ENCODE data around the gene GRIP2. TPM values are rescaled to one million over a fixed set of nuclear protein-coding genes. Genes with fewer than 3 reads are reported as not detected.

Gene GRIP2
- not detected in 2 replicates for polyA plus RNA-seq (2011; rRNA removed)
- 0.09 TPM in 1 of 2 replicates, not detected in the other for polyA minus RNA-seq (2011; rRNA and poly(A)+ RNA removed)

- peaks cover 28% of the 10 kb centered on the region for H3K27me3 ChIP-seq (ENCODE audit: control insufficient read depth, insufficient read depth, low read length)
- no peak for DNase-seq (ENCODE audit: low read depth, low spot score)
- no peak within 1 kb of the TSS for H3K4me3 ChIP-seq (ENCODE audit: low read depth, low read length)
- ChIA-PET CTCF (interaction anchor here (0.9 to 1.6 kb wide), 2 partner anchors 10 to 31 kb away, joined by 10 to 11 read pairs; no protein-coding TSS in a partner anchor), POLR2A (interaction anchor here (0.8 kb wide), 1 partner anchor 137 kb away, joined by 3 read pairs; the partner anchor contains the start of gene SLC6A6)
- H3K9me3 ChIP-seq (ENCODE audit: control insufficient read depth, insufficient read depth, low read length): no peaks in the 10 kb centered on the region
- no peak for TF ChIP-seq CTCF (IDR thresholded peaks at IDR 0.05; ENCODE audit: low read depth, low read length)
- no peak within 1 kb of the TSS for H3K27ac ChIP-seq (ENCODE audit: low read depth, low read length)
Measured at GRCh38 chr3:14539742-14540491, at the start of gene GRIP2. TSS of gene GRIP2 (minus strand) at chr3:14540342. CDS start at chr3:14540308, 34 bp downstream.

- Histone ChIP-seq H3K27ac (ENCODE audit: low read depth, low read length) (no peak overlapping the region), H3K9me3 (ENCODE audit: control insufficient read depth, insufficient read depth, low read length) (no peaks in the 10 kb centered on the region), H3K4me3 (ENCODE audit: low read depth, low read length) (no peak overlapping the region), H3K27me3 (ENCODE audit: control insufficient read depth, insufficient read depth, low read length) (peaks cover 13% of the 10 kb centered on the region)
- no peak for TF ChIP-seq CTCF (IDR thresholded peaks at IDR 0.05; ENCODE audit: low read depth, low read length)
- CTCF ChIA-PET: interaction anchor here (1.7 kb wide), 1 partner anchor 7 kb away, joined by 5 read pairs; no protein-coding TSS in a partner anchor
- POLR2A ChIA-PET: no interaction called here
- DNase-seq (ENCODE audit: low read depth, low spot score): no peak
Measured at GRCh38 chr3:14588425-14589112, 48.4 kb upstream of the GRIP2 start.

GRCh38 chr3:14587740-14588360, 47.7 kb upstream of the GRIP2 start:
- DNase-seq (ENCODE audit: low read depth, low spot score): no peak
- ChIA-PET POLR2A (no interaction called here), CTCF (interaction anchor here (1.7 kb wide), 1 partner anchor 8 kb away, joined by 5 read pairs; no protein-coding TSS in a partner anchor)
- Histone ChIP-seq H3K4me3 (ENCODE audit: low read depth, low read length) (no peak overlapping the region), H3K27me3 (ENCODE audit: control insufficient read depth, insufficient read depth, low read length) (peaks cover 17% of the 10 kb centered on the region), H3K27ac (ENCODE audit: low read depth, low read length) (no peak overlapping the region), H3K9me3 (ENCODE audit: control insufficient read depth, insufficient read depth, low read length) (no peaks in the 10 kb centered on the region)
- no peak for TF ChIP-seq CTCF (IDR thresholded peaks at IDR 0.05; ENCODE audit: low read depth, low read length)

- no peak overlapping the region for H3K27ac ChIP-seq (ENCODE audit: low read depth, low read length)
- H3K9me3 ChIP-seq (ENCODE audit: control insufficient read depth, insufficient read depth, low read length): no peaks in the 10 kb centered on the region
- CTCF ChIA-PET: interaction anchor here (1.7 kb wide), 1 partner anchor 9 kb away, joined by 5 read pairs; no protein-coding TSS in a partner anchor
- POLR2A ChIA-PET: no interaction called here
- no peak overlapping the region for H3K4me3 ChIP-seq (ENCODE audit: low read depth, low read length)
- peaks cover 20% of the 10 kb centered on the region for H3K27me3 ChIP-seq (ENCODE audit: control insufficient read depth, insufficient read depth, low read length)
- TF ChIP-seq CTCF (IDR thresholded peaks at IDR 0.05; ENCODE audit: low read depth, low read length): no peak
- DNase-seq (ENCODE audit: low read depth, low spot score): no peak
Measured at GRCh38 chr3:14586611-14587010, 46.5 kb upstream of the GRIP2 start.

Measured in AG04450 (cell line).